ENCODE data around the gene DPP7.

Gene DPP7

GRCh38 chr9:137106662-137107250 lies 7.8 kb downstream of the DPP7 start:
- Histone ChIP-seq H2AFZ (ENCODE audit: low read length) (no peak overlapping the region), H3K36me3 (ENCODE audit: insufficient read depth, low read length) (peaks cover 67% of the 10 kb centered on the region; the same call in 1 of the 2 replicates), H3K9ac (ENCODE audit: low read depth, low read length, poor library complexity, severe bottlenecking) (no peak overlapping the region), H3K27me3 (ENCODE audit: insufficient read depth, low read length, poor library complexity, severe bottlenecking) (no peaks in the 10 kb centered on the region), H3K9me3 (ENCODE audit: insufficient read depth, low read depth, low read length) (no peaks in the 10 kb centered on the region), H3F3A (ENCODE audit: low read depth) (no peaks in the 10 kb centered on the region), H3K9me2 (replicated peaks; ENCODE audit: low read depth, low read length) (no peaks in the 10 kb centered on the region), H3K4me3 (ENCODE audit: low read length, poor library complexity, severe bottlenecking) (no peak overlapping the region), H4K20me1 (ENCODE audit: insufficient read depth, low read length, poor library complexity, severe bottlenecking) (no peaks in the 10 kb centered on the region), H3K4me2 (ENCODE audit: low read depth, low read length, poor library complexity, severe bottlenecking) (no peak overlapping the region), H3K4me1 (ENCODE audit: insufficient read depth, low read length, poor library complexity, severe bottlenecking) (no peaks in the 10 kb centered on the region), H3K79me2 (ENCODE audit: insufficient read depth, low read length) (no peaks in the 10 kb centered on the region)
- TF ChIP-seq EZH2phosphoT487 (IDR thresholded peaks at IDR 0.05; ENCODE audit: borderline replicate concordance): no peak
- no peak for TF ChIP-seq CTCF (conservative IDR thresholded peaks at IDR 0.05; ENCODE audit: low read length)

GRCh38 chr9:137105814-137106661 lies 8.5 kb downstream of the DPP7 start:
- Histone ChIP-seq H3K4me1 (ENCODE audit: insufficient read depth, low read length, poor library complexity, severe bottlenecking) (no peaks in the 10 kb centered on the region), H3K9ac (ENCODE audit: low read depth, low read length, poor library complexity, severe bottlenecking) (no peak overlapping the region), H3F3A (ENCODE audit: low read depth) (no peaks in the 10 kb centered on the region), H3K4me2 (ENCODE audit: low read depth, low read length, poor library complexity, severe bottlenecking) (no peak overlapping the region), H3K27me3 (ENCODE audit: insufficient read depth, low read length, poor library complexity, severe bottlenecking) (no peaks in the 10 kb centered on the region), H3K9me2 (replicated peaks; ENCODE audit: low read depth, low read length) (no peaks in the 10 kb centered on the region), H3K9me3 (ENCODE audit: insufficient read depth, low read depth, low read length) (no peaks in the 10 kb centered on the region), H4K20me1 (ENCODE audit: insufficient read depth, low read length, poor library complexity, severe bottlenecking) (no peaks in the 10 kb centered on the region), H2AFZ (ENCODE audit: low read length) (no peak overlapping the region), H3K4me3 (ENCODE audit: low read length, poor library complexity, severe bottlenecking) (no peak overlapping the region), H3K36me3 (ENCODE audit: insufficient read depth, low read length) (peaks cover 75% of the 10 kb centered on the region; the same call in 1 of the 2 replicates), H3K79me2 (ENCODE audit: insufficient read depth, low read length) (no peaks in the 10 kb centered on the region)
- TF ChIP-seq EZH2phosphoT487 (IDR thresholded peaks at IDR 0.05; ENCODE audit: borderline replicate concordance) (no peak), CTCF (conservative IDR thresholded peaks at IDR 0.05; ENCODE audit: low read length) (no peak)

DNA sequence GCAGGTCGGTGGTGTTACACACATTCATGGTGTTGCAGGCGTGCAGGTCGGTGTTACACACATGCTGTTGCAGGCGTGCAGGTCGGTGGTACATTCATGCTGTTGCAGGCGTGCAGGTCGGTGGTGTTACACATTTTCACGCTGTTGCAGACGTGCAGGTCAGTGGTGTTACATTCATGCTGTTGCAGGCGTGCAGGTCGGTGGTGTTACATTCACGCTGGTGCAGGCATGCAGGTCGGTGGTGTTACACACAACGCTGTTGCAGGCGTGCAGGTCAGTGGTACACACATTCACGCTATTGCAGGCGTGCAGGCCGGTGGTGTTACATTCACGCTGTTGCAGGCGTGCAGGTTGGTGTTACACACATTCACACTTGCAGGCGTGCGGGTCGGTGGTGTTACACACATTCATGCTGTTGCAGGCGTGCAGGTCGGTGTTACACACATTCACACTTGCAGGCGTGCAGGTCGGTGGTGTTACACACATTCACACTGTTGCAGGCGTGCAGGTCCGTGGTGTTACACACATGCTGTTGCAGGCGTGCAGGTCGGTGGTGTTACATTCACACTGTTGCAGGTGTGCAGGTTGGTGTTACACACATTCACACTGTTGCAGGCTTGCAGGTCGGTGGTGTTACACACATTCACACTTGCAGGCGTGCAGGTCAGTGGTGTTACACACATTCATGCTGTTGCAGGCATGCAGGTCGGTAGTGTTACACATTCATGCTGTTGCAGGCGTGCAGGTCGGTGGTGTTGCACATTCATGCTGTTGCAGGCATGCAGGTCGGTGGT lies 11.1 kb downstream of the DPP7 start:
- H3K9me3 ChIP-seq (ENCODE audit: insufficient read depth, low read depth, low read length): no peaks in the 10 kb centered on the region
- H3F3A ChIP-seq (ENCODE audit: low read depth): no peaks in the 10 kb centered on the region
- H3K9me2 ChIP-seq (replicated peaks; ENCODE audit: low read depth, low read length): no peaks in the 10 kb centered on the region
- no peak overlapping the region for H3K4me2 ChIP-seq (ENCODE audit: low read depth, low read length, poor library complexity, severe bottlenecking)
- H3K27me3 ChIP-seq (ENCODE audit: insufficient read depth, low read length, poor library complexity, severe bottlenecking): no peaks in the 10 kb centered on the region
- no peak overlapping the region for H3K9ac ChIP-seq (ENCODE audit: low read depth, low read length, poor library complexity, severe bottlenecking)
- TF ChIP-seq EZH2phosphoT487 (IDR thresholded peaks at IDR 0.05; ENCODE audit: borderline replicate concordance) (no peak), CTCF (conservative IDR thresholded peaks at IDR 0.05; ENCODE audit: low read length) (no peak)
- H3K4me1 ChIP-seq (ENCODE audit: insufficient read depth, low read length, poor library complexity, severe bottlenecking): no peaks in the 10 kb centered on the region
- H2AFZ ChIP-seq (ENCODE audit: low read length): no peak overlapping the region
- H3K4me3 ChIP-seq (ENCODE audit: low read length, poor library complexity, severe bottlenecking): no peak overlapping the region
- H3K79me2 ChIP-seq (ENCODE audit: insufficient read depth, low read length): no peaks in the 10 kb centered on the region
- H4K20me1 ChIP-seq (ENCODE audit: insufficient read depth, low read length, poor library complexity, severe bottlenecking): no peaks in the 10 kb centered on the region
- H3K36me3 ChIP-seq (ENCODE audit: insufficient read depth, low read length): peaks cover 71% of the 10 kb centered on the region; the same call in 1 of the 2 replicates

Measured in Loucy (cell line).